LoVo (cell line): ENCODE data around the gene IL16.
"Not testable (repeated sequence)": the region's sequence is repeated elsewhere in the genome, so short reads cannot be mapped to it uniquely, and the experiment has no call there.

ENCODE experiments used
- DNase-seq: peaks from one replicate; pipeline ENCODE4 v3.0.0-alpha.2; 2016; ENCODE audit warnings: low spot score

IL16 gene

DNA sequence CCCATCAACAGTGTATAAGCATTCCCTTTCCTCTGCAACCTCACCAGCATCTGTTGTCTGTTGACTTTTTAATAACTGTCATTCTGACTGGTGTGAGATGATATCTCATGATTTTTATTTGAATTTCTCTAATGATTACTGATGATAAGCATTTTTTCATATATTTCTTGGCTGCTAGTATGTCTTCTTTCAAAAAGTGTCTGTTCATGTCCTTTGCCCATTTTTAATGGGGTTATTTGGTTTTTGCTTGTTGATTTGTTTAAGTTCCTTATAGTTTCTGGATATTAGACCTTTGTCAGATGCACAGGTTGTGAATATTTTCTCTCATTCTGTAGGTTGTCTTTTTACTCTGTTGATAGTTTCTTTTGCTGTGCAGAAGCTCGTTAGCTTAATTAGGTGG lies 11.3 kb downstream of the IL16 start:
- not testable (repeated sequence) for DNase-seq

DNA sequence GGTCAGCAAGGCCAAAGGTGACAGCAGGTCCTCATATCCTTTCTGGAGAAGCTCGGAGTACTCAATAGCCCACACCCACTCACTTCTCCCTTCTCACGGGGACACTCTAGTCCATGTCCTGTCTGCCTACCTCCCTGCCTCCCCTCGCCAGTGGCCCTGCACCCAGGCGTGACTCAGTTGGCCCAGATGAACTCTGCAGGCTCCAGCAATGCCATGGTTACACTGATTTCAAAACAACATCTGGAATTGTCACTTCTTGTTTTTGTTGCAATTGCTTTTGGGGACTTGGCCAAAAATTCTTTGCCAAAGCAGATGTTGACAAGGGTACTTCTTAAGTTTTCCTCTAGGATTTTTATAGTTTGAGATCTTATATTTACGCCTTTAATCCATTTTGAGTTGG lies 13.0 kb downstream of the IL16 start:
- no peak for DNase-seq

DNA sequence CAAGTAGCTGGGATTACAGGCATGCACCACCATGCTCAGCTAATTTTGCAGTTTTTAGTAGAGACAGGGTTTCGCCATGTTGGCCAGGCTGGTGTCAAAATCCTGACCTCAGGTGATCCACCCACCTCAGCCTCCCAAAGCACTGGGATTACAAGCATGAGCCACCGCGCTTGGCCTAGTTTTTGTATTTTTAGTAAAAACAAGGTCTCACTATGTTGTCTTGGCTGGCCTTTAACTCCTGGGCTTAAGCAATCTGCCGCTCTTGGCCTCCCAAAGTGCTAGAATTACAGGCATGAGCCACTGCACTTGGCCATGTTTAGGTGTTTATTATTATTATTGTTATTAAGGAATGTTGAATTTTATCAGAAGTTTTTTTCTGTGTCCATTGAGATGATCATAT lies 14.7 kb downstream of the IL16 start:
- DNase-seq: no peak

DNA sequence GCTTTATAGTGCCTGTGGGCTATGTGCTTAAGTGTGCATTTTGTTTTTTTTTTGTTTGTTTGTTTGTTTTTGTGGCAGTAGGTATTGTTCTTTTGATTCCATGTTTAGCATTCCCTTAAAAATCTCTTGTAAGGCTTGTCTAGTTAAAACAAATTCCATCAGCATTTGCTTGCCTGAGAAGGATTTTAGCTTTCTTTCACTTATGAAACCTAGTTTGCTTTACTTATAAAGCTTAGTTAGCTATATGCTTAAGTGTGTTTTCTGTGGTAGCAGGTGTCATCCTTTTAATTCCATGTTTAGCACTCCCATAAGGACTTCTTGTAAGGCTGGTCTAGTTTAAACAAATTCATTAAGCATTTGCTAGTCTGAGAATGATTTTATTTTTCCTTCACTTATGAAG lies 17.3 kb downstream of the IL16 start:
- no peak for DNase-seq

DNA sequence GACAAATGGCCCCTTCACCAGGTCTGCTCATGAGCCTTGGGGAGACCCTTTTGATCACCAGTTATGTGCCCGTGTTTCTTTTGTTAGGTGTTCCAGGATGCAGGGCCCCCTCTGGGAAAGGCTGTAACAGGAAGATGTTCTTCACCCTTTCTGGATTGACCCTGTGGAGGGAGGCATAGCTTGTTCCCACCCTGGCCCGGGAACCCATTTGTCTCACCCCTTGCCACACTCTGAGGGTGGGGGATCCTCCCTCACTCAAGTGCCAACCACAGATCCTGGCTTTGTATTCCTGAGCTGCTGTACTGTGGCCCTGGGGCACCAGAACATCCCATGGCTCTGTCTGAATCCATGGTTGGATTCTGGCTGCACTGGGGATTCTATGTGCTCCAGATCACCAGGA lies 18.9 kb downstream of the IL16 start:
- no peak for DNase-seq

DNA sequence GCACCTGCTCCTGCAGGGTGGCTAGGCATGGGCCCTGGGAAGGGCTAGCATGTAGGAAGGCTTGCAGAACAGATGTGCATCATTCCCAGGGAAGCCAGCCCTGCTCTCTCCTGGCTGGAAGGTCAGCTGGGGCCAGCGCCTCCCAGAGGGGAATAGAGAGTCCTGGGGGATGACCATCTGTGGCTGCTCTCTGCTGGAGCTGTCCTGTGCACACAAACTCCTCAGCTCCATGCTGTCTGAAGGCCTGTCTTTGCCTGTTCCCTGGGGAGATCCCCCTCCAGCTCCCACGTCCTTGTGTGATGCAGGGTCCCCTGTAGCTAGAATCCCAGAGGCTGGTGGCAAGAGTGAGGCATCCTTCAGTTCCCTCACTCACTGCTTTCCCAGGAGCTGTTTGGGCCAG lies 19.3 kb downstream of the IL16 start:
- no peak for DNase-seq

DNA sequence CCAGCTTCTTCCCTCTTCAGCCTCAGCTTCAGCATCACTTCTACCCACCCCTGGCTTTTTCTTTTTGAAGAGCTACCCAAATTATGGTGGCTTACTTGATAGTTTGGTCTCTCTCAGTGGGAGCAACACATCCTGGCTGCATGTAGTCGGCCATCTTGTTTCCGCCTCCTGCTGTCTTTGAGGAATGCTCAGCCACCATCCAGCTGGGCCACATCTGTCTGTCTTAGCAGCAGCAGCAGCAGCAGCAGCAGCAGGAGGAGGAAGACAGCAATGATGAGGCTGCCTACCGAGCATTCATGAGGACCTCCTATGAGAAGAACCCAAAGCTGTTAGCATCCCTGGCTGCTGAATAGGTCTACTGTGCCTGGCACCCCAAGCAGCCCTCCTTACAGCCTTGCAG lies 19.7 kb downstream of the IL16 start:
- no peak for DNase-seq

DNA sequence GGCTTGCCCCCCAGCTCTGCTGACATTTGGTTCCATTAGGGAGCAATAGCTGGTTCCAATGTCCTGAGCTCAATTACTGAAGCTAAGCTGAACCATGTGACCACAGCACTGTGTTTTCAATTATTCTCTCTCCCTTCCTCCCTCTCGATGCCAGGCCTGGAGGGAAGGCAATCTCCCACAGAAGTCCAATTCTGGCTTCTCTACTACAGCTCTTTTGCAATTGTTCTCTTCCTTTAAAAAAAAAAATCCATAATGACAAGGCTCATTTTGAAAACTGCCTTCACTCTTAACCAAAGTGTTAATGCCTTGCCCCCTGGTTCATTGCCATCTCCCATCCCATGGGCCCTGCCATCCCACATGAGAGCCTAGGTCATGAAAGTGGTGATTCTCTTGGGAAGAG lies 24.8 kb downstream of the IL16 start:
- no peak for DNase-seq

DNA sequence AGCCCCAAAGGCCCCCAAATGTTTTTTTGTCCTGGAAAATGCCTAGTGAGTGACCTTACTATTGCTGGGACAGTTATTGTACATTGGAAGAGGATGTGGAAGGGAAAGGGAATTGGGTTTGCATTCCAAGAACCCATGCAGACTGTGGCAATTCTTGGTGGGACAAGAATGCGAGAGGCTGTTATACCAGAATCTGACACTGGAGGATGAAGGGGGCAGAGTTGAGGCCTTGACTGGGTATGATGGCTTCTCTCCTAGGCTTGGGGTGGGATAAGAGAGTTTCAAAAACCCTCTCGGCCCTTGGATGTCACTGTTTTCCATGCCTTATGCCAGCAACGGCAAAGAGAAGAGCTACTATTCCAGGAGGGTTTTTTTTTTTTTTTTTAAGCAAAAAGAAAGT lies 25.3 kb downstream of the IL16 start:
- no peak for DNase-seq

DNA sequence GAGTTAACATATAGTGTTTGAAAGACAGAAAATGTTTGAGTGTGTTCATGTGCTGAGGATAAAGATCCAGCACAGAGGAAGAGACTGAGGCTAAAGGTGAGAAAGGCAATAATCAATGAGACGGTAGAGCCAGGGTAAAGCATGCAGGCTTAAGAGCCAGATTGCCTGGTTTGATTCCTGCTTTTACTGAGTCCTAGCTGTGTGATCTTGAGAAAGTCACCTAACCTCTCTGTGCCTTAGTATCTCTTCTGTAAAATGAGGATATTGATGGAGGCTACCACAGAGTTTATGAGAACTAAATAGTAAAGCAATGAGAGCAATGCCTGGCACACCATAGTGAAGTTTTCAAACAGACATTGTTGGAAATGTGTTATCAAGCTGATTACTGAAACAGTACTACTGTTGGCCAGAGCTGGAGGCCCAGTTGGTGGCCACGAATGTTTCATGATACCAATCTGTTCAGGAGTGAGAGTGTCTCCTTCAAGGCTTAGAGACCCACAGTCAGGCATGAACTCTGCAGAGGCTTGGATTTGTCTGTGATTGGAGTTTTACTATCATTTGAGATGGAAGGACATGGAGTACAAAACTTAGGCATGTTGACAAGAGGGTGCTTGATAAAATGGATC lies 26.8 kb downstream of the IL16 start:
- DNase-seq: no peak

DNA sequence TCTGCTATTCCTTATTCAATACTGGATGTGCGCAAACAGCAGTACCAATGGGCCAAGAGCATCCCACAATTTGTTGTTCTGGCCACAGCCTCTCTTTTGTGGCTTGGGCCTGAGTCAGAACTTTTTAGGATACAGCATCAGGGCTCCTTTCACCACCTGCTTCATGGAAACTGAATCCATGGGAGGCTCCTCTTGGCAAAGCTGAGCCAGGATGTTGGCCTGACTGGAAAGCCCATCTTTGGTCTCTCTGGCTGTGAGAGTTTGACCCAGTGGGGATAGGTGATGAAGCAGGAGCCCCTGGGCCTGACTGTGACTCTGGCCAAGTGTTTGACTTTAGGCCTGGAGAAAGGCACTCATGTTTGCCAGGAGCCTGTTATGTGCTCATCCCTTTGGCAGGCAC lies 27.6 kb downstream of the IL16 start:
- DNase-seq: no peak

DNA sequence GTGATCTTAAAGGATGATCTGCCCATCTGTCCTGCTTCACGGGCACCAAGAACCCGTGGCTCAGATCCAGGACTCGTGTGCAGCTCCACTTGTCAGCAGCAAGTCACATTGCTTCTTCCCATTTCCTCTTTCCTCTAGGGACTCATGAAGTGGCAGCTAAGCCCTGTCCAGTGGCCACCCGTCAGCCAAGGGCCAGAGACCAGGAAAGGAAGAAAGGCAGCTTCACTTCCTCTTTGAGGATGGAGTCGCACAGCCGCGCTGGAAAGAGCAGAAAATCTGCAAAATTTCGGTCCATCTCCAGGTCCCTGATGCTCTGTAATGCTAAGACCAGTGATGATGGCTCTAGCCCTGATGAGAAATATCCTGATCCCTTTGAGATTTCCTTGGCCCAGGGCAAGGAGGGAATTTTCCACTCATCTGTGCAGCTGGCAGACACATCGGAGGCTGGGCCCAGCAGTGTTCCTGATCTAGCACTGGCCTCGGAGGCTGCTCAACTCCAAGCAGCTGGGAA lies 28.5 kb downstream of the IL16 start:
- DNase-seq: no peak

DNA sequence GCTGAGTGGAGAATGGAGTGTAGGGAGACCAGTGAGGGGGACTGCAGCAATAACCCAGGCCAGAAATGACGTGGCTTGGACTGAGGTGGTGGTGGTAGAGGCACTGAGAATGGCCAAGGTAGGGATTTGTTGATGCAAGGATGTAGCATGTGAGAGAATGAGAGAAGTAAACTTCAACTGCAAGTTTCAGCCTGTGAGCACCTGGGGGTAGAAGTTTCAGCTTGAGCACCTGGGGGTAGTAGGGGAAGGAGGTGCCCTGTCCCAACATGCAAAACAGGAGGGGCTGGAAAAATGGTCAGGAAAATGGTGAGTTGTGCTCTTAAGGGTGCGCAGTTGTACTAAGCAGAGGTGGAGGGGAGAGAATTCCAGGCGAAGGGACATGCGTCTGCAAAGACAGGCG lies 31.0 kb downstream of the IL16 start:
- no peak for DNase-seq

DNA sequence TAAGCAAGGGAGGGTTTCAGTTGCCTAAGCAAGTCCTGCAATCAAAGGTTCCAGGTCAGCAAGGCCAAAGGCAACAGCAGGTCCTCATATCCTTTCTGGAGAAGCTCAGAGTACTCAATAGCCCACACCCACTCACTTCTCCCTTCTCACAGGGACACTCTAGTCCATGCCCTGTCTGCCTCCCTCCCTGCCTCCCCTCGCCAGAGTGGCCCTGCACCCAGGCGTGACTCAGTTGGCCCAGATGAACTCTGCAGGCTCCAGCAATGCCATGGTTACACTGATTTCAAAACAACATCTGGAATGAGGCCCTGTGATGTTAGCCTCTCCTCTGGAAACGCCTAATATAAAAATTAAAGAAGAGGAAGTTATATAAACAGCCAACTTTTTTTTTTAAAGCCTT lies 32.9 kb downstream of the IL16 start:
- DNase-seq: no peak

DNA sequence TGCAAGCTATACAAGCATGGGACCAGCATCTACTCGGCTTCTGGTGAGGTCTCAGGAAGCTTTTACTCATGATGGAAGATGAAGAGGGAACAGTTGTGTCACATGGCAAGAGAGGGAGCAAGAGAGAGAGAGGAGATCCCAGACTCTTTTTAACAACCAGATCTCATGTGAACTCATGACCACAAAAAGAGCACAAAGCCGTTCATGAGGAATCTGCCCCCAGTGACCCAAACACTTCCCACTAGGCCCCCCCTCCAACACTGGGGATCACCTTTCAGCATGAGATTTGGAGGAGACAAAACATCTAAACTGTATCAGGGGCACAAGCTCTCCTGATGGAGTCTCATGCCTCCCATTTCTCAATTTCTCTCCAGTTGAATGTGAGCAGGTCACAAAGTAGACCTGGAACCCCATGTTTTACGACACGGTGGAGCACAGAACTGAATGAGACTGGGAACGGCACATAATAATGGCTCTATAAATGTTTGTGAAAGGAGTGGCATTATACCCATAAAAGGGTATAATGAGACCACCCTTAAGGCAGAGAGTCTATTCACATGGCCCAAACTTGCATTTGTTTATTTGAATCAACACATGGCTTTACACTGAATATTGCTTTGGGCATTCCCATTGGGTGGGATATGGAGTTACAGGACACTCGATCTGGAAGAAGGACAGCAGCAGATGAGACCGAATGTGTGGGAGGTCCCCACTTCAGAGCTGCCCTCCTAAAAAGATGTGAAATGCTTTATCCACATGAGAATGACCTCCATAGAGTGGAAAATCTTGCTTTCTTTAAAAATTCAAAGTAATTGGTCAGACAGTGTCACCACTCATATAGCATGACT lies 38.8 kb downstream of the IL16 start:
- no peak for DNase-seq

DNA sequence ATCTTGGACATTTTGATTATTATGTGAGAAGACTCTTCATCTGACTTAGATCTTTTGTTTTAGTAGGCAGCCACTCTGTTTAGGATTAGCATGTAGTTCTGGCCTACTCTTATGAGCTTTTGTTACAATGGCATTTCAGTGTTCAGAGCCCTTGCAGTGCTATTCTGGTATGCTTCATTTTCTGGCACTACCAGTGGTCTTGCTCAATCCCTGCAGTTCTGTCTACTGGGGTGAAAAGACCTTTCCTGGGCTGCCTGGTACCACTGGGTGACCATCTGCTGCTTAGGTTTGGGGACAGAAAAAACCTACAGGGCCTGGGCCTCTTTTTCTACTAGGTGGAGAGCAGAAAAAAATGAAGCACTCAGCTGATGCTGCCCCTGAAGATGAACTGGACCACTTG lies 42.5 kb downstream of the IL16 start:
- no peak for DNase-seq

DNA sequence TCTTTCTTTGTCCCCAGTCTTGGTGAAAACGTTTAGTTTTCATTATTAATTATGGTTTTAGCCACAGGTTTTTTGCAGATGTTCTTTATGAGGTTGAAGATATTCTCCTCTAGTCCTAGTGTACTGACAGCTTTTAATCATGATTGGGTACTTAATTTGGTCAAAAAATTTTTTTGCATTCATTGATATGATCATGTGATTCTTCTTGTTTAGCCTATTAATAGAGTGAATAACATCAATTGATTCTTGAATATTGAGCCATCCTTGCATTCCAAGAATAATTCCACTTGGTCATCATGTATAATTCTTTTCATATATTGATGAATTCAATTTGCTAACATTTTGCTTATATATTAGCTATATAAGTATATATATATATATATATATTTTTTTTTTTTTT lies 46.1 kb downstream of the IL16 start:
- no peak for DNase-seq

DNA sequence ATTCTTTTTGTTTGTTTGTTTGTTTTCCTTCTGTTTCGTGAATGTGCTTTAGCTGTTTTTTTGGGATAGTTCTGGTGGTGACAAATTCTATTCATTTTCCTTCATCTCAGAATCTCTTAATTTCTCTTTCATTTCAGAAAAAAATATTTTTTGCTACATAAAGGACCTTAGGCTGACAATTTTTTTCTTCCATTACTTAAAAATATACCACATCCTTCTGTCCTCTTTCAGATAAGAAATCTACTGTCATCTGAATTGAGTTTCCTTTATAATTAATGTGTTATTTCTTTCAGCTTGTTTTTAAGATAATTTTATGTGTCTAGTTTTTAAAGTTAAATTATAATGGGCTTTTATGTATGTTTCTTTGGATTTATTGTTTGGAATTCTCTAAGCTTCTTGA lies 47.6 kb downstream of the IL16 start:
- DNase-seq: no peak

DNA sequence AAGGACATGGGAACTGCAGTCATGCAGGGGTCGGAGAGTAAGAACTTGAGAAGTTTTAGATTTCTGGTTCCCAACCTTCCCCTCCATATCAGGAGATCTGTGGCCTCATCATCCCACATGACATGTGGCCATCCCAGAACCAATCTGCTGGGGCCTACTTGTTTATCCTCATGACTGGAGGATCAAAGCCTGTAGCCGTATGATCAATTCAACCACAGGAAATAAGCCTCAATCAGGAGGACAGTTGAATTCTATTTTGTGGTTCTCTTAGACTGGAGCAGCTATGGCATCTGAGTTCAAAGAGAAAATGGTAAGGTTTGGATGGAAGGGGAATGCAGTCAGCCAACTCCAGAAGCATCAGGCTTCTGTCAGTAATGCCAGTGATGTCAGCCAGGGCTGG lies 57.2 kb downstream of the IL16 start:
- no peak for DNase-seq

DNA sequence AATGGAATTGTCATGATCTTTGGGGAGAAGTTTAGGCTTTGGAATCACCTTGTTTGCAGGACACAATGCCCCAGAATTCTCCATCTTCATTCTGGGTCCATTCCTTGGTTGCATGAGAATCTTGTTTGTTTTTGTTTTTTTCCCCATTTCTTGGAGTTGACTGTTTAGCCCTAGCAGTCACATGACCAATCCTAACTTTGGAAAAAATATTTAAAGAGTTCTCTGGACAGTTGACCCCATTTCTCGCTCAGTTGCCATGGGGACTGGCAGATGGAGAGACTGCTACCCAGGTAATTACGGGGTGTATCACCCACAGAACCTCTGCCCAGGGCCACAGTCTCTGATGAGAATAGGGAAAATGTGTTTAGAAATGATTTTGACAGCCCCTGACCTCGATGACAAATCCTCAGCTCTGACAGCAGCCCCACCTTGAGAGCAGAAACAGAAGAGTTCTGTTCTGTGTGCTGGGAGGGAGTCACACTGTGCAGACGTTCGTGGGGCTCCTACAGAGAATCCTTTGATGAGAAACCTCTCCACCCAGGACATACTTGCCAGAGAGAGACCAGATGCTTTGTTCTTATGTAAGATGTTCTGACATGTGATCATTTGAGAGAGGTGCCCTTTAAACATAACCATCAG lies 57.7 kb downstream of the IL16 start:
- DNase-seq: no peak

DNA sequence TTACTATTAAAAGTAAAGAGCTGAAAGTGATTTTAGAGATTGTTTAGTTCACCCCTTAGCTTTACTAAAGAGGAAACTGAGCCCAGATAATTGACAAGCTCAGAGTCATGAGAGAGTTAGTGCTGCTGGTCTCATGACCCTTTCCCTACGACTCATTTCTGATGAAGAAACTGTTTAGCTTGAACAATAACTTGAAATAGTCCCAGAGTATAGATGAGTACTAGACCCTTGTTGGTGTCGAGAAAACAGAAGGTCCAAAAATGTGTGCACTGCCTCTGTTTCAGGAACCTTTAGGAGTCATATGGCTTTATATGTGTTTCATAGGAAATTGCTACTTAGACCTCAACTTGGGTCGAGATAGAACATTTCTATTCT lies 58.2 kb downstream of the IL16 start:
- DNase-seq: no peak

DNA sequence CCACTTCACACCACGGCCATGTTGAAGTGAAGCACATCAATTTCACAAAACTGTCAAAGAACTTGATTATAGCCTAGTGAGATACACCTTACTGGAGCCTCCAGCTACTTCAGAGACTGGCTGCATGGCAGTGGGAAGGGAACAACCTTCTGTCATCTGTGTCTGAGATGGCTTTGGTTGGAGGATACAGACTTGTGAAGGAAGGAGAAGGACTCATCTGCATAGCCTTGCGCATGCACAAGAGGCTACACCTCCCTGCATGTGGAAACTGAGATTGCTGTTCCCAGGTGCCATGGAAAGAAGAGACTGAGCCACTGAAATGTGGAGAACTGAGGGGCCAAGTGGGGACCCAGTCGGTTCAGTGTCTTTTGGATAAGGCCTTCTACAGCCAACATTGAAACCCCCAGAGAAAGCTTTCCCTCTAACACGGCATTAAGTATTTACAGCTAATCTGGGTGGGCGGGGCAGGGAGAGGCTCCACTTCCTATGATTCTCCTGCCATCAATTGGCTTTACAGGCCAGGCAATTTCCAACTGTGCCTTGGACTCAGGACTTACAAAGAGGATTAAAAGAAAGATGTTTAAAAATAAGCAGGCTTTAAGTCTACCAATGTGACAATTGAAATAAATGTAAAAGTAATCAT lies 58.8 kb downstream of the IL16 start:
- no peak for DNase-seq

DNA sequence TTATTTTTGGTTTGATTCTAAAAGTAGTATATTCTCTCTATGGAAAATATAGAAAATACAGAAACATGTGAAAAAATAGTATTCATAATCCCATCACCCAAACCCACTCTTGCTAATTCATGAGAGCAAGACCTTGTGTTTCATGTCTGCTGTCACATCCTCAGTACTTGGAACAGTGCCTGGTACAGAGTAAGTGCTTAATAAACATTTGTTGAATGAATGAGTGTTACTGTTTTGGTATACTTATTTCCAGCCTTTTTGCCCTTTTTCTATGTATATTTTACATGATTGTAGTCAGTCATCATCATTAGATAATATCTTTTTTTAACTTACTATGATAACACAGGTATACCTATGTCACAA lies 59.3 kb downstream of the IL16 start:
- no peak for DNase-seq
